Measurements from ENCODE around the gene OR13C3.
"Not testable (repeated sequence)": the region's sequence is repeated elsewhere in the genome, so short reads cannot be mapped to it uniquely, and the experiment has no call there.

Gene OR13C3

GRCh38 chr9:104536756-104537155 lies at the start of gene OR13C3:
TSS of gene OR13C3 (minus strand) at chr9:104536856. CDS start at chr9:104536723, 133 bp downstream.
- no peak for DNase-seq (ENCODE audit: low spot score)

GRCh38 chr9:104580562-104580961 lies 43.9 kb upstream of the OR13C3 start:
- DNase-seq (ENCODE audit: low spot score): no peak

GRCh38 chr9:104577263-104577662 lies 40.6 kb upstream of the OR13C3 start:
- no peak for DNase-seq (ENCODE audit: low spot score)

GRCh38 chr9:104575456-104575855 lies 38.8 kb upstream of the OR13C3 start:
- no peak for DNase-seq (ENCODE audit: low spot score)

- no peak for DNase-seq (ENCODE audit: low spot score)
These were observed 36.0 kb upstream of the OR13C3 start for GRCh38 chr9:104572612-104573011.

GRCh38 chr9:104568868-104569267 lies 32.2 kb upstream of the OR13C3 start, which contains the start of gene OR13C8:
TSS of gene OR13C8 (plus strand) at chr9:104569168. CDS start at chr9:104569168, 0 bp downstream.
- no peak for DNase-seq (ENCODE audit: low spot score)

- no peak for DNase-seq (ENCODE audit: low spot score)
These were observed 27.7 kb upstream of the OR13C3 start for GRCh38 chr9:104564358-104564757.

GRCh38 chr9:104556830-104557634 lies 20.4 kb upstream of the OR13C3 start:
- DNase-seq (ENCODE audit: low spot score): no peak

GRCh38 chr9:104555521-104555920 lies 18.9 kb upstream of the OR13C3 start:
- DNase-seq (ENCODE audit: low spot score): no peak

- no peak for DNase-seq (ENCODE audit: low spot score)
These were observed 16.6 kb upstream of the OR13C3 start for GRCh38 chr9:104553261-104553660.

GRCh38 chr9:104544644-104545043 lies 8.0 kb upstream of the OR13C3 start:
- no peak for DNase-seq (ENCODE audit: low spot score)

- DNase-seq (ENCODE audit: low spot score): no peak
These were observed 2.6 kb upstream of the OR13C3 start for GRCh38 chr9:104539275-104539674.

- no peak for DNase-seq (ENCODE audit: low spot score)
These were observed 9.5 kb downstream of the OR13C3 start, which contains the start of gene OR13C4 for GRCh38 chr9:104527109-104527508. TSS of gene OR13C4 (minus strand) at chr9:104527209. CDS start at chr9:104527209, 0 bp downstream.

- not testable (repeated sequence) for DNase-seq (ENCODE audit: low spot score)
These were observed 16.4 kb downstream of the OR13C3 start for GRCh38 chr9:104520241-104520640.

- DNase-seq (ENCODE audit: low spot score): no peak
These were observed 21.8 kb downstream of the OR13C3 start for GRCh38 chr9:104514901-104515300.

- DNase-seq (ENCODE audit: low spot score): no peak
These were observed 30.1 kb downstream of the OR13C3 start for GRCh38 chr9:104506565-104506964.

GRCh38 chr9:104503963-104504362 lies 32.7 kb downstream of the OR13C3 start, which contains the start of gene OR13F1:
TSS of gene OR13F1 (plus strand) at chr9:104504263. CDS start at chr9:104504263, 0 bp downstream.
- DNase-seq (ENCODE audit: low spot score): no peak

GRCh38 chr9:104503440-104503839 lies 33.2 kb downstream of the OR13C3 start:
- no peak for DNase-seq (ENCODE audit: low spot score)

- DNase-seq (ENCODE audit: low spot score): peak; percentile 21
These were observed 41.8 kb downstream of the OR13C3 start for GRCh38 chr9:104494808-104495207.

Measured in HuH-7.5 (cell line).